HEK293 (cell line): ENCODE data around the gene SUFU.

Experiments
- CTCF ChIA-PET: fragments of 350-600 bp; formaldehyde crosslinking; extraction: SDS; loops from one replicate; lab custom pipeline; 2021; ENCODE audit warnings: antibody characterized with exemption; lab: Yijun Ruan, JAX
- POLR2A ChIA-PET: fragments of 300-600 bp; formaldehyde crosslinking; extraction: SDS; loops from one replicate; lab custom pipeline; 2020; ENCODE audit warnings: antibody characterized with exemption, inconsistent platforms; lab: Yijun Ruan, JAX
- H3K27ac ChIP-seq: fragments of 200-500 bp; sonication (Bioruptor generic); 2 replicates; pipeline ENCODE4 v1.5.1; 2014; ENCODE audit warnings: low read depth, low read length, control low read depth, inconsistent platforms; ENCODE audit errors: extremely low read depth
- H3K36me3 ChIP-seq, 2 experiments: fragments of 200-500 bp in 1 of 2; sonication (Bioruptor generic) in 1 of 2; 1 replicate in 1 of 2; 2 replicates in 1 of 2; pipeline ENCODE4 v1.5.1; 2014 to 2017; ENCODE audit warnings: inconsistent platforms in 2 of 2, low read length in 2 of 2; ENCODE audit not compliant: control insufficient read depth in 2 of 2, insufficient read depth in 1 of 2
- H3K4me1 ChIP-seq: fragments of 200-500 bp; sonication (Bioruptor generic); 2 replicates; pipeline ENCODE4 v1.5.1; 2014; ENCODE audit warnings: mild to moderate bottlenecking, low read length, inconsistent platforms; ENCODE audit not compliant: control insufficient read depth, insufficient read depth
- H3K4me3 ChIP-seq: 2 replicates; pipeline ENCODE4 v1.5.1; 2011; ENCODE audit warnings: low read depth, mild to moderate bottlenecking, control low read depth, low read length, moderate library complexity
- H3K9me3 ChIP-seq: fragments of 200-500 bp; sonication (Bioruptor generic); 2 replicates; pipeline ENCODE4 v1.5.1; 2014; ENCODE audit warnings: low read depth, low read length, inconsistent platforms; ENCODE audit not compliant: control insufficient read depth, insufficient read depth
- EGR2 ChIP-seq: fragments of 450-650 bp; formaldehyde crosslinking; IDR thresholded peaks from 2 replicates; pipeline ENCODE4 v1.5.1; 2016; ENCODE audit warnings: low read depth, missing biosample characterization, missing genetic modification characterization
- GLI2 ChIP-seq: fragments of 450-650 bp; formaldehyde crosslinking; IDR thresholded peaks from 2 replicates; pipeline ENCODE4; 2017; ENCODE audit warnings: missing biosample characterization, missing genetic modification characterization, low read depth, borderline replicate concordance
- GLIS1 ChIP-seq: fragments of 450-650 bp; formaldehyde crosslinking; IDR thresholded peaks from 2 replicates; pipeline ENCODE4 v1.5.1; 2016; ENCODE audit warnings: missing biosample characterization, missing genetic modification characterization
- KLF1 ChIP-seq: fragments of 450-650 bp; formaldehyde crosslinking; IDR thresholded peaks from 2 replicates; pipeline ENCODE4 v1.5.1; 2016; ENCODE audit warnings: missing biosample characterization, missing genetic modification characterization
- KLF10 ChIP-seq: fragments of 450-650 bp; IDR thresholded peaks from 2 replicates; pipeline ENCODE4 v1.5.1; 2018; ENCODE audit warnings: missing biosample characterization, mild to moderate bottlenecking, missing genetic modification characterization
- MYNN ChIP-seq: fragments of 450-650 bp; formaldehyde crosslinking; IDR thresholded peaks from 2 replicates; pipeline ENCODE4 v1.5.1; 2016; ENCODE audit warnings: missing biosample characterization, missing genetic modification characterization, borderline replicate concordance
- MZF1 ChIP-seq: fragments of 450-650 bp; formaldehyde crosslinking; IDR thresholded peaks from 2 replicates; pipeline ENCODE4 v1.5.1; 2017; ENCODE audit warnings: missing biosample characterization, missing genetic modification characterization, borderline replicate concordance
- ZBTB20 ChIP-seq: fragments of 450-650 bp; formaldehyde crosslinking; IDR thresholded peaks from 2 replicates; pipeline ENCODE4 v1.5.1; 2016; ENCODE audit warnings: missing biosample characterization, missing genetic modification characterization
- ZBTB21 ChIP-seq: fragments of 450-650 bp; formaldehyde crosslinking; IDR thresholded peaks from 2 replicates; pipeline ENCODE4 v1.5.1; 2017; ENCODE audit warnings: missing biosample characterization, missing genetic modification characterization
- ZFHX2 ChIP-seq: fragments of 450-650 bp; formaldehyde crosslinking; conservative IDR thresholded peaks from 2 replicates; pipeline ENCODE4 v1.5.1; 2016; ENCODE audit warnings: missing biosample characterization, missing genetic modification characterization
- ZFP3 ChIP-seq: fragments of 450-650 bp; formaldehyde crosslinking; IDR thresholded peaks from 2 replicates; pipeline ENCODE4 v1.5.1; 2016; ENCODE audit warnings: low read depth, missing biosample characterization, missing genetic modification characterization
- ZIC2 ChIP-seq: fragments of 450-650 bp; formaldehyde crosslinking; IDR thresholded peaks from 2 replicates; pipeline ENCODE4 v1.5.1; 2016; ENCODE audit warnings: missing biosample characterization, missing genetic modification characterization
- ZNF10 ChIP-seq: fragments of 450-650 bp; formaldehyde crosslinking; IDR thresholded peaks from 2 replicates; pipeline ENCODE4 v1.5.1; 2017; ENCODE audit warnings: missing biosample characterization, missing genetic modification characterization
- ZNF140 ChIP-seq: fragments of 450-650 bp; formaldehyde crosslinking; IDR thresholded peaks from 2 replicates; pipeline ENCODE4 v1.5.1; 2016; ENCODE audit warnings: missing biosample characterization, missing genetic modification characterization
- ZNF221 ChIP-seq: fragments of 450-650 bp; formaldehyde crosslinking; IDR thresholded peaks from 2 replicates; pipeline ENCODE4 v1.5.1; 2017; ENCODE audit warnings: missing biosample characterization, missing genetic modification characterization, borderline replicate concordance
- ZNF248 ChIP-seq: fragments of 450-650 bp; formaldehyde crosslinking; IDR thresholded peaks from 2 replicates; pipeline ENCODE4 v1.5.1; 2017; ENCODE audit warnings: missing biosample characterization, missing genetic modification characterization
- ZNF324 ChIP-seq: fragments of 450-650 bp; formaldehyde crosslinking; IDR thresholded peaks from 2 replicates; pipeline ENCODE4 v1.5.1; 2016; ENCODE audit warnings: missing biosample characterization, missing genetic modification characterization
- ZNF510 ChIP-seq: fragments of 450-650 bp; formaldehyde crosslinking; IDR thresholded peaks from 2 replicates; pipeline ENCODE4 v1.5.1; 2018; ENCODE audit warnings: mild to moderate bottlenecking, missing genetic modification characterization, missing biosample characterization; ENCODE audit not compliant: insufficient replicate concordance
- ZNF514 ChIP-seq: fragments of 450-650 bp; formaldehyde crosslinking; IDR thresholded peaks from 2 replicates; pipeline ENCODE4 v1.5.1; 2016; ENCODE audit warnings: missing biosample characterization, missing genetic modification characterization
- ZNF560 ChIP-seq: fragments of 450-650 bp; formaldehyde crosslinking; IDR thresholded peaks from 2 replicates; pipeline ENCODE4 v1.5.1; 2017; ENCODE audit warnings: missing biosample characterization, missing genetic modification characterization, borderline replicate concordance
- ZNF600 ChIP-seq: fragments of 450-650 bp; formaldehyde crosslinking; IDR thresholded peaks from 2 replicates; pipeline ENCODE4 v1.5.1; 2016; ENCODE audit warnings: missing biosample characterization, missing genetic modification characterization
- ZNF654 ChIP-seq: fragments of 450-650 bp; formaldehyde crosslinking; IDR thresholded peaks from 2 replicates; pipeline ENCODE4 v1.5.1; 2016; ENCODE audit warnings: low read depth, missing biosample characterization, missing genetic modification characterization
- ZNF701 ChIP-seq: fragments of 450-650 bp; formaldehyde crosslinking; IDR thresholded peaks from 2 replicates; pipeline ENCODE4 v1.5.1; 2016; ENCODE audit warnings: missing biosample characterization, missing genetic modification characterization
- TF ChIP-seq, protein P1 (sequence below): fragments of 450-650 bp; formaldehyde crosslinking; IDR thresholded peaks from 2 replicates; pipeline ENCODE4 v1.5.1; 2016; ENCODE audit warnings: missing biosample characterization, missing genetic modification characterization, borderline replicate concordance
- TF ChIP-seq, protein P2 (sequence below): fragments of 450-650 bp; formaldehyde crosslinking; IDR thresholded peaks from 2 replicates; pipeline ENCODE4 v1.5.0; 2017; ENCODE audit warnings: missing biosample characterization, missing genetic modification characterization, borderline replicate concordance

SUFU gene

DNA sequence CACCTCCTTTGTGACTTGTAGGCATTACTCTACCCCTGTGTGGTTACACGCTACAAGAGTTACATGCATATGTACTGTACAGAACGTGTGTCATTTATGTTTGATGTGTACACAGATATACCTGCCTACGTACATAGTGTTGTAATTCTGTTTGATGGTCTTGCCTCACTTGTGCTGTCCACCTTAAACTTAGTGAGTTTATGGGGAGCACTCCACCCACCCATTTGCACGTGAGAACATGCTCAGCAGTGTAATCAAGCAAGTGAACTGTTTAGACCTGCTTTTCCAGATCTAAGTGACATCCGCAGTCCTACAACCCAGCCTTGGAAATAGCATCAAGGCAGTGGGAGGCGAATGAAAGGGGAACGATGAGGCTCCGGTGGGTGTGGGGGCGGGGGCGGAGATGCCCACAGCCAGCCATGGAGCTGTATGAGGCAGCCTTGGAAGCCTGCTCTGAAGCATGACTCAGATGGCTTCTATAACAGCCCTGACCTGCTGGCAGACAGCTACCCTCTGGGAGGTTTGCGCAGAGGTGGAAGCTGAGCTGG lies 52.1 kb downstream of the SUFU start:
- POLR2A ChIA-PET: interaction anchor here (0.6 kb wide), 1 partner anchor 476 kb away, joined by 3 read pairs; no protein-coding TSS in a partner anchor
- peak; percentile 95 for TF ChIP-seq EGR2 (tag by site-specific recombination)
- TF ChIP-seq ZNF248 (tag by site-specific recombination): no peak
- peak; percentile 97 for TF ChIP-seq ZFHX2 (tag by site-specific recombination)
- Histone ChIP-seq H3K9me3 (no peaks in the 10 kb centered on the region), H3K4me3 (no peak overlapping the region), H3K27ac (no peak overlapping the region), H3K4me1 (no peaks in the 10 kb centered on the region), H3K36me3 (peaks cover 10 to 15% of the 10 kb centered on the region in 2 experiments; a peak in 2 of 3 replicates)
- CTCF ChIA-PET: interaction anchor here (0.7 to 0.9 kb wide), 2 partner anchors 28 to 71 kb away, joined by 3 read pairs; no protein-coding TSS in a partner anchor

DNA sequence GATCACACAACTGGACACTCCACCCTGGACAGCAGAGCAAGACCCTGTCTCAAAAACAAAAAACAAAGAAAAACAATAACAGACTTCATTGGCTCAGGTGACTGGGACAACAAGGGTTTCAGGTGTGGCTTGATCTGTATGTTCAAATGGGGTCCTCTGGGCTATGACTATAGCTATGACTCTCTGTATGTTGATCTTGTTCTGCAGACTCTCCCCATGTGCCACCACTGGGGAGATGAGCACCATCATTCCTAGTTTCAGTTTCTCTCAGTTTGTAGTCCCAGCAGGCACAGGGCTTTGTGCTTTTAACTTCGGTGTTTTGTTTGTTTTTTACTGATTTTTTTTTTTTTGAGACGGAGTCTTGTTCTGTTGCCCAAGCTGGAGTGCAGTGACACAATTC lies 53.8 kb downstream of the SUFU start:
- no peaks in the 10 kb centered on the region for H3K4me1 ChIP-seq
- peaks cover 0 to 1% of the 10 kb centered on the region in 2 experiments; a peak in 2 of 3 replicates for H3K36me3 ChIP-seq
- TF ChIP-seq ZNF140: 0 out of 2 replicates have a peak, but pooled peaks have one; percentile 5
- TF ChIP-seq GLI2 (tag by site-specific recombination): no peak
- TF ChIP-seq ZBTB20 (tag by site-specific recombination): no peak
- TF ChIP-seq ZNF654 (tag by site-specific recombination): no peak
- TF ChIP-seq ZNF600: peak; percentile 42; the same call in 1 of the 2 replicates
- H3K4me3 ChIP-seq: no peak overlapping the region
- ChIA-PET POLR2A (no interaction called here), CTCF (interaction anchor here (0.9 to 1.0 kb wide), 2 partner anchors 26 to 53 kb away, joined by 3 read pairs; no protein-coding TSS in a partner anchor)
- H3K27ac ChIP-seq: no peak overlapping the region
- no peaks in the 10 kb centered on the region for H3K9me3 ChIP-seq

DNA sequence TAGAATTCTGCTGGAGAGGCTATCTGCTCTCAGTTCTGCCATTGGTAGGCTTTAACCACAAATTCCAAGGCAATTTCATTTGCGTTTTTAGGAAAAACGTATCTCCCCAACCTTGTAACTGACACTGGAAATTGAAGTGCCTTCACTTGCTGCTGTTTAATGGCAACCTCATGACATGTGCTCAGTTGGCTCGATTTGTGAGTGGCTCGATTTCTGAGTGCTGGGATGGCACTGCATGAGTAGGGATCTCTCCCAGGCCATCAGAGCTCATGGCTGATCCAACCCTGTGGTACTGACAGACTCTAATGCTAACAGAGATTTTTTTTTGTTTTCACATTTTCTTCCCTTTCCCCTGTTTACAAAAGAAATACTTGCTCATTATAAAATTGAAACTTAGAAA lies 56.0 kb downstream of the SUFU start:
- POLR2A ChIA-PET: no interaction called here

More for the DNA sequence above, 56.0 kb downstream of the SUFU start:
- Histone ChIP-seq H3K9me3 (no peaks in the 10 kb centered on the region), H3K36me3 (no peaks in the 10 kb centered on the region), H3K4me1 (no peaks in the 10 kb centered on the region), H3K27ac (no peak overlapping the region), H3K4me3 (no peak overlapping the region)
- CTCF ChIA-PET: no interaction called here
- TF ChIP-seq ZNF560: no peak
- TF ChIP-seq KLF1 (tag by site-specific recombination): no peak
- no peak for TF ChIP-seq ZNF510 (tag by site-specific recombination)
- TF ChIP-seq MYNN (tag by site-specific recombination): no peak
- TF ChIP-seq, protein P1, sequence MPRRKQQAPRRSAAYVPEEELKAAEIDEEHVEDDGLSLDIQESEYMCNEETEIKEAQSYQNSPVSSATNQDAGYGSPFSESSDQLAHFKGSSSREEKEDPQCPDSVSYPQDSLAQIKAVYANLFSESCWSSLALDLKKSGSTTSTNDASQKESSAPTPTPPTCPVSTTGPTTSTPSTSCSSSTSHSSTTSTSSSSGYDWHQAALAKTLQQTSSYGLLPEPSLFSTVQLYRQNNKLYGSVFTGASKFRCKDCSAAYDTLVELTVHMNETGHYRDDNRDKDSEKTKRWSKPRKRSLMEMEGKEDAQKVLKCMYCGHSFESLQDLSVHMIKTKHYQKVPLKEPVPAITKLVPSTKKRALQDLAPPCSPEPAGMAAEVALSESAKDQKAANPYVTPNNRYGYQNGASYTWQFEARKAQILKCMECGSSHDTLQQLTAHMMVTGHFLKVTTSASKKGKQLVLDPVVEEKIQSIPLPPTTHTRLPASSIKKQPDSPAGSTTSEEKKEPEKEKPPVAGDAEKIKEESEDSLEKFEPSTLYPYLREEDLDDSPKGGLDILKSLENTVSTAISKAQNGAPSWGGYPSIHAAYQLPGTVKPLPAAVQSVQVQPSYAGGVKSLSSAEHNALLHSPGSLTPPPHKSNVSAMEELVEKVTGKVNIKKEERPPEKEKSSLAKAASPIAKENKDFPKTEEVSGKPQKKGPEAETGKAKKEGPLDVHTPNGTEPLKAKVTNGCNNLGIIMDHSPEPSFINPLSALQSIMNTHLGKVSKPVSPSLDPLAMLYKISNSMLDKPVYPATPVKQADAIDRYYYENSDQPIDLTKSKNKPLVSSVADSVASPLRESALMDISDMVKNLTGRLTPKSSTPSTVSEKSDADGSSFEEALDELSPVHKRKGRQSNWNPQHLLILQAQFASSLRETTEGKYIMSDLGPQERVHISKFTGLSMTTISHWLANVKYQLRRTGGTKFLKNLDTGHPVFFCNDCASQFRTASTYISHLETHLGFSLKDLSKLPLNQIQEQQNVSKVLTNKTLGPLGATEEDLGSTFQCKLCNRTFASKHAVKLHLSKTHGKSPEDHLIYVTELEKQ (tag by site-specific recombination): no peak
- no peak for TF ChIP-seq ZFP3 (tag by site-specific recombination)
- no peak for TF ChIP-seq ZNF221 (tag by site-specific recombination)
- TF ChIP-seq, protein P2, sequence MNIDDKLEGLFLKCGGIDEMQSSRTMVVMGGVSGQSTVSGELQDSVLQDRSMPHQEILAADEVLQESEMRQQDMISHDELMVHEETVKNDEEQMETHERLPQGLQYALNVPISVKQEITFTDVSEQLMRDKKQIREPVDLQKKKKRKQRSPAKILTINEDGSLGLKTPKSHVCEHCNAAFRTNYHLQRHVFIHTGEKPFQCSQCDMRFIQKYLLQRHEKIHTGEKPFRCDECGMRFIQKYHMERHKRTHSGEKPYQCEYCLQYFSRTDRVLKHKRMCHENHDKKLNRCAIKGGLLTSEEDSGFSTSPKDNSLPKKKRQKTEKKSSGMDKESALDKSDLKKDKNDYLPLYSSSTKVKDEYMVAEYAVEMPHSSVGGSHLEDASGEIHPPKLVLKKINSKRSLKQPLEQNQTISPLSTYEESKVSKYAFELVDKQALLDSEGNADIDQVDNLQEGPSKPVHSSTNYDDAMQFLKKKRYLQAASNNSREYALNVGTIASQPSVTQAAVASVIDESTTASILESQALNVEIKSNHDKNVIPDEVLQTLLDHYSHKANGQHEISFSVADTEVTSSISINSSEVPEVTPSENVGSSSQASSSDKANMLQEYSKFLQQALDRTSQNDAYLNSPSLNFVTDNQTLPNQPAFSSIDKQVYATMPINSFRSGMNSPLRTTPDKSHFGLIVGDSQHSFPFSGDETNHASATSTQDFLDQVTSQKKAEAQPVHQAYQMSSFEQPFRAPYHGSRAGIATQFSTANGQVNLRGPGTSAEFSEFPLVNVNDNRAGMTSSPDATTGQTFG: no peak
- no peak for TF ChIP-seq ZIC2 (tag by site-specific recombination)
- no peak for TF ChIP-seq KLF10 (tag by site-specific recombination)
- no peak for TF ChIP-seq ZNF514 (tag by site-specific recombination)
- TF ChIP-seq ZBTB21 (tag by site-specific recombination): no peak
- no peak for TF ChIP-seq ZNF701
- TF ChIP-seq ZNF324 (tag by site-specific recombination): no peak
- no peak for TF ChIP-seq MZF1 (tag by site-specific recombination)
- no peak for TF ChIP-seq GLIS1 (tag by site-specific recombination)
- TF ChIP-seq ZNF10 (tag by site-specific recombination): no peak
